HEK293 (cell line): ENCODE data around the gene SRSF6.

ENCODE experiments used
- CTCF ChIA-PET: fragments of 350-600 bp; formaldehyde crosslinking; extraction: SDS; loops from one replicate; lab custom pipeline; 2021; ENCODE audit warnings: antibody characterized with exemption; lab: Yijun Ruan, JAX
- POLR2A ChIA-PET: fragments of 300-600 bp; formaldehyde crosslinking; extraction: SDS; loops from one replicate; lab custom pipeline; 2020; ENCODE audit warnings: antibody characterized with exemption, inconsistent platforms; lab: Yijun Ruan, JAX
- H3K27ac ChIP-seq: fragments of 200-500 bp; sonication (Bioruptor generic); 2 replicates; pipeline ENCODE4 v1.5.1; 2014; ENCODE audit warnings: low read depth, low read length, control low read depth, inconsistent platforms; ENCODE audit errors: extremely low read depth
- H3K36me3 ChIP-seq, 2 experiments: fragments of 200-500 bp in 1 of 2; sonication (Bioruptor generic) in 1 of 2; 1 replicate in 1 of 2; 2 replicates in 1 of 2; pipeline ENCODE4 v1.5.1; 2014 to 2017; ENCODE audit warnings: inconsistent platforms in 2 of 2, low read length in 2 of 2; ENCODE audit not compliant: control insufficient read depth in 2 of 2, insufficient read depth in 1 of 2
- H3K4me1 ChIP-seq: fragments of 200-500 bp; sonication (Bioruptor generic); 2 replicates; pipeline ENCODE4 v1.5.1; 2014; ENCODE audit warnings: mild to moderate bottlenecking, low read length, inconsistent platforms; ENCODE audit not compliant: control insufficient read depth, insufficient read depth
- H3K4me3 ChIP-seq: 2 replicates; pipeline ENCODE4 v1.5.1; 2011; ENCODE audit warnings: low read depth, mild to moderate bottlenecking, control low read depth, low read length, moderate library complexity
- H3K9me3 ChIP-seq: fragments of 200-500 bp; sonication (Bioruptor generic); 2 replicates; pipeline ENCODE4 v1.5.1; 2014; ENCODE audit warnings: low read depth, low read length, inconsistent platforms; ENCODE audit not compliant: control insufficient read depth, insufficient read depth
- INSM2 ChIP-seq: fragments of 450-650 bp; formaldehyde crosslinking; IDR thresholded peaks from 2 replicates; pipeline ENCODE4 v1.5.1; 2016; ENCODE audit warnings: missing biosample characterization, missing genetic modification characterization
- PRDM2 ChIP-seq: fragments of 450-650 bp; formaldehyde crosslinking; IDR thresholded peaks from 2 replicates; pipeline ENCODE4 v1.5.1; 2016; ENCODE audit warnings: missing biosample characterization, missing genetic modification characterization, borderline replicate concordance
- TRIM28 ChIP-seq: IDR thresholded peaks from 2 replicates; pipeline ENCODE4 v1.6.1; 2011; ENCODE audit warnings: low read length, control low read depth, borderline replicate concordance
- ZBTB1 ChIP-seq: fragments of 450-650 bp; formaldehyde crosslinking; IDR thresholded peaks from 2 replicates; pipeline ENCODE4 v1.5.1; 2016; ENCODE audit warnings: missing biosample characterization, missing genetic modification characterization
- ZBTB10 ChIP-seq: fragments of 450-650 bp; formaldehyde crosslinking; IDR thresholded peaks from 2 replicates; pipeline ENCODE4 v1.5.1; 2016; ENCODE audit warnings: missing biosample characterization, missing genetic modification characterization
- ZBTB7A ChIP-seq: fragments of 450-650 bp; formaldehyde crosslinking; IDR thresholded peaks from 2 replicates; pipeline ENCODE4 v1.5.1; 2016; ENCODE audit warnings: low read depth, missing biosample characterization, missing genetic modification characterization
- ZFP41 ChIP-seq: fragments of 450-650 bp; formaldehyde crosslinking; IDR thresholded peaks from 2 replicates; pipeline ENCODE4 v1.5.1; 2016; ENCODE audit warnings: missing biosample characterization, missing genetic modification characterization, borderline replicate concordance
- ZFP69B ChIP-seq: fragments of 450-650 bp; formaldehyde crosslinking; IDR thresholded peaks from 2 replicates; pipeline ENCODE4 v1.5.1; 2016; ENCODE audit warnings: missing biosample characterization, missing genetic modification characterization
- ZNF133 ChIP-seq: fragments of 450-650 bp; formaldehyde crosslinking; IDR thresholded peaks from 2 replicates; pipeline ENCODE4 v1.5.1; 2016; ENCODE audit warnings: missing biosample characterization, missing genetic modification characterization
- ZNF146 ChIP-seq: fragments of 450-650 bp; formaldehyde crosslinking; IDR thresholded peaks from 2 replicates; pipeline ENCODE4 v1.5.1; 2016; ENCODE audit warnings: missing biosample characterization, missing genetic modification characterization
- ZNF148 ChIP-seq: fragments of 450-650 bp; formaldehyde crosslinking; IDR thresholded peaks from 2 replicates; pipeline ENCODE4 v1.5.0; 2017; ENCODE audit warnings: missing biosample characterization, missing genetic modification characterization, borderline replicate concordance
- ZNF157 ChIP-seq: fragments of 450-650 bp; formaldehyde crosslinking; IDR thresholded peaks from 2 replicates; pipeline ENCODE4 v1.5.1; 2016; ENCODE audit warnings: missing biosample characterization, missing genetic modification characterization
- ZNF2 ChIP-seq: fragments of 450-650 bp; formaldehyde crosslinking; IDR thresholded peaks from 2 replicates; pipeline ENCODE4 v1.5.1; 2016; ENCODE audit warnings: missing biosample characterization, missing genetic modification characterization
- ZNF324 ChIP-seq: fragments of 450-650 bp; formaldehyde crosslinking; IDR thresholded peaks from 2 replicates; pipeline ENCODE4 v1.5.1; 2016; ENCODE audit warnings: missing biosample characterization, missing genetic modification characterization
- ZNF354C ChIP-seq: fragments of 450-650 bp; formaldehyde crosslinking; IDR thresholded peaks from 2 replicates; pipeline ENCODE4 v1.5.1; 2016; ENCODE audit warnings: missing biosample characterization, missing genetic modification characterization, low read depth, borderline replicate concordance
- ZNF394 ChIP-seq: fragments of 450-650 bp; formaldehyde crosslinking; IDR thresholded peaks from 2 replicates; pipeline ENCODE4 v1.5.1; 2016; ENCODE audit warnings: missing biosample characterization, missing genetic modification characterization, mild to moderate bottlenecking, moderate library complexity, borderline replicate concordance
- ZNF423 ChIP-seq: fragments of 450-650 bp; formaldehyde crosslinking; IDR thresholded peaks from 2 replicates; pipeline ENCODE4 v1.5.1; 2016; ENCODE audit warnings: missing biosample characterization, missing genetic modification characterization
- ZNF426 ChIP-seq: fragments of 450-650 bp; formaldehyde crosslinking; IDR thresholded peaks from 2 replicates; pipeline ENCODE4 v1.5.1; 2017; ENCODE audit warnings: missing biosample characterization, missing genetic modification characterization, mild to moderate bottlenecking, inconsistent platforms, moderate library complexity
- ZNF558 ChIP-seq: fragments of 450-650 bp; formaldehyde crosslinking; IDR thresholded peaks from 2 replicates; pipeline ENCODE4 v1.5.1; 2016; ENCODE audit warnings: missing biosample characterization, missing genetic modification characterization
- ZNF707 ChIP-seq: fragments of 450-650 bp; formaldehyde crosslinking; IDR thresholded peaks from 2 replicates; pipeline ENCODE4 v1.5.1; 2016; ENCODE audit warnings: missing biosample characterization, missing genetic modification characterization
- ZNF777 ChIP-seq: fragments of 450-650 bp; formaldehyde crosslinking; IDR thresholded peaks from 2 replicates; pipeline ENCODE4 v1.5.1; 2017; ENCODE audit warnings: missing biosample characterization, missing genetic modification characterization, borderline replicate concordance

SRSF6 gene

GRCh38 chr20:43472671-43473380 lies 15.1 kb downstream of the SRSF6 start (continued):
- TF ChIP-seq ZNF558 (tag by site-specific recombination) = no peak
- no peak for TF ChIP-seq ZBTB1 (tag by site-specific recombination)

GRCh38 chr20:43473381-43473704 lies 15.6 kb downstream of the SRSF6 start:
- Histone ChIP-seq H3K9me3 (no peaks in the 10 kb centered on the region), H3K4me3 (no peak overlapping the region), H3K4me1 (no peaks in the 10 kb centered on the region), H3K36me3 (no peaks in the 10 kb centered on the region; a peak in 1 of 3 replicates), H3K27ac (no peak overlapping the region)
- POLR2A ChIA-PET = no interaction called here
- CTCF ChIA-PET = no interaction called here
- TF ChIP-seq ZNF148 (tag by site-specific recombination) (no peak), ZNF707 (no peak), ZNF133 (tag by site-specific recombination) (no peak), ZNF324 (tag by site-specific recombination) (no peak), ZFP41 (tag by site-specific recombination) (no peak), ZNF2 (no peak), TRIM28 (no peak), INSM2 (no peak), ZNF777 (tag by site-specific recombination) (no peak), ZNF157 (tag by site-specific recombination) (no peak), ZNF354C (tag by site-specific recombination) (no peak), ZBTB10 (no peak), ZNF146 (no peak), ZNF426 (tag by site-specific recombination) (no peak), ZFP69B (tag by site-specific recombination) (no peak), PRDM2 (tag by site-specific recombination) (no peak), ZNF394 (tag by site-specific recombination) (no peak), ZBTB7A (tag by site-specific recombination) (no peak), ZNF423 (tag by site-specific recombination) (no peak)
